Measurements from ENCODE around the gene FAM78B.

The FAM78B gene

GRCh38 chr1:166164995-166165660 is 1.7 kb downstream of the FAM78B start:
- H3K27me3 ChIP-seq (ENCODE audit: insufficient read depth, low read length), result peaks cover 62% of the 10 kb centered on the region
- no peak overlapping the region for H3K27ac ChIP-seq (ENCODE audit: low read depth, low read length)
- 1% methylated on average over 56 of the region's 56 CpGs for WGBS
- no peaks in the 10 kb centered on the region for H3K9me3 ChIP-seq (ENCODE audit: insufficient read depth, low read depth, low read length)
- no peaks in the 10 kb centered on the region for H3K36me3 ChIP-seq (ENCODE audit: insufficient read depth, low read length)
- H3K4me1 ChIP-seq (ENCODE audit: insufficient read depth, low read length), result peaks cover 16% of the 10 kb centered on the region
- H3K4me3 ChIP-seq (ENCODE audit: low read length), result peak overlapping the region; percentile 65
- H3K9ac ChIP-seq (ENCODE audit: low read depth, low read length), result no peak overlapping the region

GRCh38 chr1:166164646-166164994 is 2.2 kb downstream of the FAM78B start:
- Histone ChIP-seq H3K9ac (ENCODE audit: low read depth, low read length) (no peak overlapping the region), H3K27me3 (ENCODE audit: insufficient read depth, low read length) (peaks cover 62% of the 10 kb centered on the region), H3K36me3 (ENCODE audit: insufficient read depth, low read length) (no peaks in the 10 kb centered on the region), H3K4me1 (ENCODE audit: insufficient read depth, low read length) (peaks cover 16% of the 10 kb centered on the region), H3K9me3 (ENCODE audit: insufficient read depth, low read depth, low read length) (no peaks in the 10 kb centered on the region), H3K4me3 (ENCODE audit: low read length) (peak overlapping the region; percentile 65), H3K27ac (ENCODE audit: low read depth, low read length) (no peak overlapping the region)
- 18% methylated on average over 5 of the region's 5 CpGs for WGBS

GRCh38 chr1:166159656-166160055 is 7.1 kb downstream of the FAM78B start:
- Histone ChIP-seq H3K9me3 (ENCODE audit: insufficient read depth, low read depth, low read length) (no peaks in the 10 kb centered on the region), H3K27ac (ENCODE audit: low read depth, low read length) (no peak overlapping the region), H3K4me1 (ENCODE audit: insufficient read depth, low read length) (0 out of 2 replicates have a peak, but pooled peaks cover 2% of the 10 kb centered on the region), H3K4me3 (ENCODE audit: low read length) (no peak overlapping the region), H3K9ac (ENCODE audit: low read depth, low read length) (no peak overlapping the region), H3K36me3 (ENCODE audit: insufficient read depth, low read length) (no peaks in the 10 kb centered on the region), H3K27me3 (ENCODE audit: insufficient read depth, low read length) (peaks cover 29% of the 10 kb centered on the region)
- WGBS, result 87% methylated on average over 1 of the region's 1 CpG

- WGBS, result 84% methylated on average over 2 of the region's 3 CpGs
- Histone ChIP-seq H3K36me3 (ENCODE audit: insufficient read depth, low read length) (no peaks in the 10 kb centered on the region), H3K9me3 (ENCODE audit: insufficient read depth, low read depth, low read length) (no peaks in the 10 kb centered on the region), H3K4me3 (ENCODE audit: low read length) (no peak overlapping the region), H3K27ac (ENCODE audit: low read depth, low read length) (no peak overlapping the region), H3K4me1 (ENCODE audit: insufficient read depth, low read length) (no peaks in the 10 kb centered on the region), H3K9ac (ENCODE audit: low read depth, low read length) (no peak overlapping the region), H3K27me3 (ENCODE audit: insufficient read depth, low read length) (no peaks in the 10 kb centered on the region)
These were observed 10.1 kb downstream of the FAM78B start for GRCh38 chr1:166156674-166157073.

- no peaks in the 10 kb centered on the region for H3K4me1 ChIP-seq (ENCODE audit: insufficient read depth, low read length)
- H3K36me3 ChIP-seq (ENCODE audit: insufficient read depth, low read length), result no peaks in the 10 kb centered on the region
- H3K9ac ChIP-seq (ENCODE audit: low read depth, low read length), result no peak overlapping the region
- H3K9me3 ChIP-seq (ENCODE audit: insufficient read depth, low read depth, low read length), result no peaks in the 10 kb centered on the region
- WGBS, result 71% methylated on average over 5 of the region's 5 CpGs
- H3K27ac ChIP-seq (ENCODE audit: low read depth, low read length), result no peak overlapping the region
- H3K27me3 ChIP-seq (ENCODE audit: insufficient read depth, low read length), result no peaks in the 10 kb centered on the region
- H3K4me3 ChIP-seq (ENCODE audit: low read length), result no peak overlapping the region
These were observed 11.7 kb downstream of the FAM78B start for GRCh38 chr1:166155108-166155507.

GRCh38 chr1:166153525-166154314 is 13.1 kb downstream of the FAM78B start:
- Histone ChIP-seq H3K4me1 (ENCODE audit: insufficient read depth, low read length) (no peaks in the 10 kb centered on the region), H3K9ac (ENCODE audit: low read depth, low read length) (no peak overlapping the region)
- 94% methylated on average over 5 of the region's 5 CpGs for WGBS

GRCh38 chr1:166152978-166153377 is 13.8 kb downstream of the FAM78B start:
- Histone ChIP-seq H3K4me3 (ENCODE audit: low read length) (no peak overlapping the region), H3K4me1 (ENCODE audit: insufficient read depth, low read length) (no peaks in the 10 kb centered on the region), H3K9me3 (ENCODE audit: insufficient read depth, low read depth, low read length) (no peaks in the 10 kb centered on the region), H3K36me3 (ENCODE audit: insufficient read depth, low read length) (no peaks in the 10 kb centered on the region), H3K9ac (ENCODE audit: low read depth, low read length) (no peak overlapping the region), H3K27ac (ENCODE audit: low read depth, low read length) (no peak overlapping the region), H3K27me3 (ENCODE audit: insufficient read depth, low read length) (no peaks in the 10 kb centered on the region)
- 94% methylated on average over 2 of the region's 2 CpGs for WGBS

More at GRCh38 chr1:166153525-166154314, 13.1 kb downstream of the FAM78B start:
- no peaks in the 10 kb centered on the region for H3K9me3 ChIP-seq (ENCODE audit: insufficient read depth, low read depth, low read length)
- no peaks in the 10 kb centered on the region for H3K36me3 ChIP-seq (ENCODE audit: insufficient read depth, low read length)
- no peak overlapping the region for H3K27ac ChIP-seq (ENCODE audit: low read depth, low read length)
- H3K27me3 ChIP-seq (ENCODE audit: insufficient read depth, low read length), result no peaks in the 10 kb centered on the region
- no peak overlapping the region for H3K4me3 ChIP-seq (ENCODE audit: low read length)

GRCh38 chr1:166151804-166152203 is 15.0 kb downstream of the FAM78B start:
- Histone ChIP-seq H3K27ac (ENCODE audit: low read depth, low read length) (no peak overlapping the region), H3K36me3 (ENCODE audit: insufficient read depth, low read length) (no peaks in the 10 kb centered on the region), H3K27me3 (ENCODE audit: insufficient read depth, low read length) (no peaks in the 10 kb centered on the region), H3K4me1 (ENCODE audit: insufficient read depth, low read length) (no peaks in the 10 kb centered on the region), H3K9me3 (ENCODE audit: insufficient read depth, low read depth, low read length) (no peaks in the 10 kb centered on the region), H3K9ac (ENCODE audit: low read depth, low read length) (no peak overlapping the region), H3K4me3 (ENCODE audit: low read length) (no peak overlapping the region)
- WGBS, result 94% methylated on average over 5 of the region's 5 CpGs

GRCh38 chr1:166145499-166145898 is 21.3 kb downstream of the FAM78B start:
- no peak overlapping the region for H3K27ac ChIP-seq (ENCODE audit: low read depth, low read length)
- 43% methylated on average over 1 of the region's 1 CpG for WGBS

GRCh38 chr1:166141969-166142368 is 24.8 kb downstream of the FAM78B start:
- Histone ChIP-seq H3K4me3 (ENCODE audit: low read length) (no peak overlapping the region), H3K9me3 (ENCODE audit: insufficient read depth, low read depth, low read length) (no peaks in the 10 kb centered on the region), H3K27ac (ENCODE audit: low read depth, low read length) (no peak overlapping the region), H3K27me3 (ENCODE audit: insufficient read depth, low read length) (no peaks in the 10 kb centered on the region), H3K9ac (ENCODE audit: low read depth, low read length) (no peak overlapping the region), H3K36me3 (ENCODE audit: insufficient read depth, low read length) (no peaks in the 10 kb centered on the region), H3K4me1 (ENCODE audit: insufficient read depth, low read length) (no peaks in the 10 kb centered on the region)

More at GRCh38 chr1:166145499-166145898, 21.3 kb downstream of the FAM78B start:
- Histone ChIP-seq H3K27me3 (ENCODE audit: insufficient read depth, low read length) (no peaks in the 10 kb centered on the region), H3K4me1 (ENCODE audit: insufficient read depth, low read length) (no peaks in the 10 kb centered on the region), H3K4me3 (ENCODE audit: low read length) (no peak overlapping the region), H3K36me3 (ENCODE audit: insufficient read depth, low read length) (no peaks in the 10 kb centered on the region), H3K9me3 (ENCODE audit: insufficient read depth, low read depth, low read length) (no peaks in the 10 kb centered on the region), H3K9ac (ENCODE audit: low read depth, low read length) (no peak overlapping the region)

- WGBS, result 93% methylated on average over 6 of the region's 6 CpGs
- H3K27me3 ChIP-seq (ENCODE audit: insufficient read depth, low read length), result no peaks in the 10 kb centered on the region
- H3K27ac ChIP-seq (ENCODE audit: low read depth, low read length), result no peak overlapping the region
- H3K36me3 ChIP-seq (ENCODE audit: insufficient read depth, low read length), result no peaks in the 10 kb centered on the region
- H3K9ac ChIP-seq (ENCODE audit: low read depth, low read length), result no peak overlapping the region
- no peaks in the 10 kb centered on the region for H3K4me1 ChIP-seq (ENCODE audit: insufficient read depth, low read length)
- H3K4me3 ChIP-seq (ENCODE audit: low read length), result no peak overlapping the region
- no peaks in the 10 kb centered on the region for H3K9me3 ChIP-seq (ENCODE audit: insufficient read depth, low read depth, low read length)
These were observed 26.6 kb downstream of the FAM78B start for GRCh38 chr1:166140251-166140650.

Measured in HUES64 (cell line).